Prostate gland (tissue), 2 donors: ENCODE measurements around the gene ARF3.
A peak's percentile ranks its signal among the peaks of the same experiment; 100 is the strongest.

ENCODE experiments used
- POLR2A ChIP-seq: fragments of 450-650 bp; IDR thresholded peaks from one replicate; pipeline ENCODE4 v1.6.1; 2016; ENCODE audit warnings: antibody characterized with exemption, mild to moderate bottlenecking
- TF ChIP-seq, protein P1 (sequence below), 4 experiments: fragments of 200-600 bp in 2 of 4; fragments of 450-650 bp in 2 of 4; sonication (generic) in 2 of 4; IDR thresholded peaks; 1 replicate in 3 of 4; 2 replicates in 1 of 4; pipeline ENCODE4 v1.5.1; 2016 to 2019; ENCODE audit warnings: antibody characterized with exemption in 4 of 4, mild to moderate bottlenecking in 2 of 4, moderate library complexity in 2 of 4

- TF ChIP-seq, protein P1, sequence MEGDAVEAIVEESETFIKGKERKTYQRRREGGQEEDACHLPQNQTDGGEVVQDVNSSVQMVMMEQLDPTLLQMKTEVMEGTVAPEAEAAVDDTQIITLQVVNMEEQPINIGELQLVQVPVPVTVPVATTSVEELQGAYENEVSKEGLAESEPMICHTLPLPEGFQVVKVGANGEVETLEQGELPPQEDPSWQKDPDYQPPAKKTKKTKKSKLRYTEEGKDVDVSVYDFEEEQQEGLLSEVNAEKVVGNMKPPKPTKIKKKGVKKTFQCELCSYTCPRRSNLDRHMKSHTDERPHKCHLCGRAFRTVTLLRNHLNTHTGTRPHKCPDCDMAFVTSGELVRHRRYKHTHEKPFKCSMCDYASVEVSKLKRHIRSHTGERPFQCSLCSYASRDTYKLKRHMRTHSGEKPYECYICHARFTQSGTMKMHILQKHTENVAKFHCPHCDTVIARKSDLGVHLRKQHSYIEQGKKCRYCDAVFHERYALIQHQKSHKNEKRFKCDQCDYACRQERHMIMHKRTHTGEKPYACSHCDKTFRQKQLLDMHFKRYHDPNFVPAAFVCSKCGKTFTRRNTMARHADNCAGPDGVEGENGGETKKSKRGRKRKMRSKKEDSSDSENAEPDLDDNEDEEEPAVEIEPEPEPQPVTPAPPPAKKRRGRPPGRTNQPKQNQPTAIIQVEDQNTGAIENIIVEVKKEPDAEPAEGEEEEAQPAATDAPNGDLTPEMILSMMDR (IDR thresholded peaks at IDR 0.05) = peak in 2 of 4 experiments; percentile 18 to 30
- TF ChIP-seq POLR2A = no peak
Observed at GRCh38 chr12:48973941-48974673, 16.8 kb upstream of the ARF3 start.
